GM19099 (cell line): ENCODE results near the gene CIITA.

Source experiments
- POLR2A ChIP-seq: IDR thresholded peaks from 3 replicates; pipeline ENCODE4 v1.6.1; 2011; ENCODE audit warnings: low read depth; ENCODE audit not compliant: insufficient read length; ENCODE audit errors: extremely low read depth

The CIITA gene, protein sequence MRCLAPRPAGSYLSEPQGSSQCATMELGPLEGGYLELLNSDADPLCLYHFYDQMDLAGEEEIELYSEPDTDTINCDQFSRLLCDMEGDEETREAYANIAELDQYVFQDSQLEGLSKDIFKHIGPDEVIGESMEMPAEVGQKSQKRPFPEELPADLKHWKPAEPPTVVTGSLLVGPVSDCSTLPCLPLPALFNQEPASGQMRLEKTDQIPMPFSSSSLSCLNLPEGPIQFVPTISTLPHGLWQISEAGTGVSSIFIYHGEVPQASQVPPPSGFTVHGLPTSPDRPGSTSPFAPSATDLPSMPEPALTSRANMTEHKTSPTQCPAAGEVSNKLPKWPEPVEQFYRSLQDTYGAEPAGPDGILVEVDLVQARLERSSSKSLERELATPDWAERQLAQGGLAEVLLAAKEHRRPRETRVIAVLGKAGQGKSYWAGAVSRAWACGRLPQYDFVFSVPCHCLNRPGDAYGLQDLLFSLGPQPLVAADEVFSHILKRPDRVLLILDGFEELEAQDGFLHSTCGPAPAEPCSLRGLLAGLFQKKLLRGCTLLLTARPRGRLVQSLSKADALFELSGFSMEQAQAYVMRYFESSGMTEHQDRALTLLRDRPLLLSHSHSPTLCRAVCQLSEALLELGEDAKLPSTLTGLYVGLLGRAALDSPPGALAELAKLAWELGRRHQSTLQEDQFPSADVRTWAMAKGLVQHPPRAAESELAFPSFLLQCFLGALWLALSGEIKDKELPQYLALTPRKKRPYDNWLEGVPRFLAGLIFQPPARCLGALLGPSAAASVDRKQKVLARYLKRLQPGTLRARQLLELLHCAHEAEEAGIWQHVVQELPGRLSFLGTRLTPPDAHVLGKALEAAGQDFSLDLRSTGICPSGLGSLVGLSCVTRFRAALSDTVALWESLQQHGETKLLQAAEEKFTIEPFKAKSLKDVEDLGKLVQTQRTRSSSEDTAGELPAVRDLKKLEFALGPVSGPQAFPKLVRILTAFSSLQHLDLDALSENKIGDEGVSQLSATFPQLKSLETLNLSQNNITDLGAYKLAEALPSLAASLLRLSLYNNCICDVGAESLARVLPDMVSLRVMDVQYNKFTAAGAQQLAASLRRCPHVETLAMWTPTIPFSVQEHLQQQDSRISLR

DNA sequence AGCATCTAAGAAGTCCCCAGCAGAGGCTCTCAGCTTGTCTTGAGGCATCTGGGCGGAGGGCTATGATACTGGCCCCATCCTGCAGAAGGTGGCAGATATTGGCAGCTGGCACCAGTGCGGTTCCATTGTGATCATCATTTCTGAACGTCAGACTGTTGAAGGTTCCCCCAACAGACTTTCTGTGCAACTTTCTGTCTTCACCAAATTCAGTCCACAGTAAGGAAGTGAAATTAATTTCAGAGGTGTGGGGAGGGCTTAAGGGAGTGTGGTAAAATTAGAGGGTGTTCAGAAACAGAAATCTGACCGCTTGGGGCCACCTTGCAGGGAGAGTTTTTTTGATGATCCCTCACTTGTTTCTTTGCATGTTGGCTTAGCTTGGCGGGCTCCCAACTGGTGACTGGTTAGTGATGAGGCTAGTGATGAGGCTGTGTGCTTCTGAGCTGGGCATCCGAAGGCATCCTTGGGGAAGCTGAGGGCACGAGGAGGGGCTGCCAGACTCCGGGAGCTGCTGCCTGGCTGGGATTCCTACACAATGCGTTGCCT lies at the start of gene CIITA:
CIITA (plus strand) TSS at position 404 of the 543 bp plus-strand sequence; CDS start at position 533, 129 bp downstream.
- TF ChIP-seq POLR2A: peak; percentile 82

DNA sequence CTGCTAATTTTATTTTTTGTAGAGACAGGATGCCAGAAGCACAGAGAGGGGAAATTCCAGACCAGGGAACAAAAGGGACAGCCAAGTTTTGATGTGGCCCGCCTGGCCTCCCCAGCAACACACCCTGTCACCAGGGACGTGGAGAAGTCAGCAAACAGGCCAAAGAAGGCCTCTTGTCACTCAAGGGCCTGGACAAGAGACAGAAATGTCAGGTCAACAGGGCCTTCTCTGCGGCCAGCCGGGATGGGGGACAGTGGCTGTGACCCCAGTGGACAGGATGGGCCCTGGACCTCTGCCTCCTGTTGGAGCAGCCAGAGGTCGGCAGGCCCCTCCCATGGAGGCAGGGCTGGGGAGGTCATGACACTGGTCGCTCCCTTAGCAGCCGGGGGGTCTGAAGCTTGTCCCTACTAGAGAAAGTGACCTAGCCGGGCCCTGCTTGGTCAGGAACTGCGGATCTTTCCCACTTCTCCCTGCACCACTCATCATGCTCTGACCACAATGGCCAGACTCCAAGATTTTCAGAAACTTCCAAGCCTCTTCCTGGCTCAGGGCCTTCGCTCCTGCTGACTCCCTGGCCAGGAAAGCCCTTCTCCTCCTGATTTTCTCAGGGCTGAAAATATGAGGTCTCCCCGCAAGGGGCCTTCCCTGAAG lies 49.2 kb upstream of the CIITA start:
- TF ChIP-seq POLR2A: no peak

DNA sequence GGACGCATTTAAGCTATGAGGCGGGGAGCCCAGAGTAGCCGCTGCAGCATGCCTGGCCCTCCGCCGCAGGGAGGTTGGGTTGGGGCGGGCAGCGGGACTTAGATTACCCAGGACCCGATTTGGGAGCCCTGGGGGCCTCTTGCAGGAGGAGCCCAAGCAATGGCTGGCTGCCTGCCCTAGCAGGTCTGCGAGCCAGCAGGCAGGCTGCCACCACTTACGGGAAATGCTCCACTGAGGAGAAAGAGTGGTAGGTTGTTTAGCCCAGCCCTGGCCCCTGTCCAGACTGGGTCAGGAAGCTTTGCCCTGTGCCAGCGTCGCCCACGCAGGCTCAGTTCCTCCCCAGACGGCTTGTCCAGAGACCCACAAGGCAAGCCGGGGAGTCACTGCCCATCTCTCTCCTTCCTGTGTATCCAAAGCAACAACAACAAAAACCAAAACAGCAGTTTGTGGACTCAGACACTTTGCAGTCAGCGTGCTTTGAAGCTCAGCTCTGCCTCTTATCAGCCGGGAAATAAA lies 48.1 kb upstream of the CIITA start:
- TF ChIP-seq POLR2A: no peak

DNA sequence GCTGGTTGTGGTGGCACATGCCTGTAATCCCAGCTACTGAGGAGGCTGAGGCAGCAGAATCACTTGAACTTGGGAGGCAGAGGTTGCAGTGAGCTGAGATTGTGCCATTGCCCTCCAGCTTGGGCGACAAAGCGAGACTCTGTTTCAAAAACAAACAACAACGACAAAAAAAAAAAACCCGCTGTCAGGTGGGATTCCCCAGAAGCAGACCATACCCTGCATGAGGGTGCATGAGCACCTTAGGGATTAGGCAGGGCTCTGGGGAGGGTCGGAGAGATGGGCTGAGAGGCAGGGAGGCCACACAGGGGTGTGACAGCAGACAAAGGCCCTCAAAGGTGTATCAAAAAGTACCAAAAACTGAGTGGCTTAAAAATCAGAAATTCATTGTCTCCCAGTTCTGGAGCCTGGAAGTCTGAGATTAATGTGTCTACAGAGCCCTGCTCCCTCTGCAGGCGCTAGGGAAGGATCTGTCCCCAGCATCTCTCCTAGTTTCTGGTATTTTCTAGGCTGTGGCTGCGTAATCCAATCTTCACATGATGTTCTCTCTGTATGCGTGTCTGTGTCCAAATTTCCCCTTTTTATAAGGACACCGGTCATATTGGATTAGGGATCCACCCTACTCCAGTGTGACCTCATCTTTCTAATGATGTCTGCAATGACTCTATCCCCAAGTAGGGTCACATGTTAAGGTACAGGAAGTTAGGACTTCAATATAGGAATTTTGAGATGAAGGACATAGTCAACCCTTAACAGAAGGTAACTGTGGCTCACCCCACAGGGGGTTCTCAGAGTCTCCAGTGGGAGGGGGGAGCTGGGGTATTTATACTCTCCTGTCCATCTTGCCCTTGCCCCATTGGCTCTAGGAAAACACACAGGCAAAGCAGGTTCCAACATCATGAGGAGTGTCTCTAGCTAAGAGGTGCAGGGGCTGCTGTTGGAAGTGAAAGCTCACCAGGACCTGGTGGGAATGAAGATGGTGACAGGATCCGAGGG lies 44.8 kb upstream of the CIITA start:
- no peak for TF ChIP-seq POLR2A

DNA sequence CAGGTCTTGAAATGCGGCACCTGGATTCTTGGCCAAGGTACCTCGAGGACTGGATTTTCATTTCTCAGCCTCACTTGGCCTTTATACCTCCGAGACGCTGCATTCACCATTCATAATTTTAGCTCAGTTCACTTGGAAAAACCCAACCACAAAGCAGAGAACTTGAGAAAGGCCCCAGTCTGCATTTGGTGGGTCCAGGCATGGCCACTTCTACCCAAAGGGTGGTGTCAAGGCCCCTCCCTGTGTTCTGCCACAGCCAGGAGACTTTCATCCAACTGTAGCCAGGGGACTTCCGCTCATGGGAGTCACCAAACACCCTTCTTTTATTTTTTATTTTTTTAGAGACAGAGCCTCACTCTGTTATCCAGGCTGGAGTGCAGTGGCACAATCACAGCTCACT lies 43.7 kb upstream of the CIITA start:
- peak; percentile 1 for TF ChIP-seq POLR2A

DNA sequence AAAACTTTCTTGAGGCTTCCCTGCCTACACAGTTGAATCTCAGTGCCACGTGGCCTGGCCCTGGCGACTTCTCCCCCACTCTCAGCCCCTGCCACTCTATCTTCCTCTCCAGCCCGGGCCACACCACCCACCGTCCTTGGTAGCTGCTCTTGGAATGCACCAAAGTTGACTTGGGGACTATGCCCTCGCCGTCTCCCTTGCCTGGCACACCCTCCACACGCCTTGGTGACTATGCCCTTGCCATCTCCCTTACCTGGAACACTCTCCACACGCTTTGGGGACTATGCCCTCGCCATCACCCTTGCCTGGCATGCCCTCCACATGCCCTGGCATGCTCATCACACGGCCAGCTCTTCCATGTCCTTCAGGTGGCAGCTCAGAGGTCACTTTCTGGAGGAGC lies 42.9 kb upstream of the CIITA start:
- TF ChIP-seq POLR2A: no peak

DNA sequence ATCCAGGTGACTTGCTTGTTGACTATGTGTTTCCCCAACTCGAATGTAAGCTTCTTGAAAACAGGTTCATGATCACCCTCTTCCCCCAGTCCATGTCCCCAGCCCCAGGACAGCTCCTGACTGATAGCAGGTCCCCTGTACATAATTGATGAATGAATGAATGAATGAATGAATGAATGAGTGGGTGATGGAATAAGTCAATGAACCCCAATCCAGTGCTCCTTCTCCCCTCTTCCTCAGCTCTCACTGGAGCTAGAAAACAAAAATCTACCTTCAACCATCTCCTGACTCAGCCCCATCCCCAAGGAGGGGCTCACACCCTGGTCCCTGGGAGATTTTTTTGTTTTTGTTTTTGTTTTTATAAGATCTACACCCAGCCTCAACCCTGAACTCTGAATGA lies 42.2 kb upstream of the CIITA start:
- no peak for TF ChIP-seq POLR2A

DNA sequence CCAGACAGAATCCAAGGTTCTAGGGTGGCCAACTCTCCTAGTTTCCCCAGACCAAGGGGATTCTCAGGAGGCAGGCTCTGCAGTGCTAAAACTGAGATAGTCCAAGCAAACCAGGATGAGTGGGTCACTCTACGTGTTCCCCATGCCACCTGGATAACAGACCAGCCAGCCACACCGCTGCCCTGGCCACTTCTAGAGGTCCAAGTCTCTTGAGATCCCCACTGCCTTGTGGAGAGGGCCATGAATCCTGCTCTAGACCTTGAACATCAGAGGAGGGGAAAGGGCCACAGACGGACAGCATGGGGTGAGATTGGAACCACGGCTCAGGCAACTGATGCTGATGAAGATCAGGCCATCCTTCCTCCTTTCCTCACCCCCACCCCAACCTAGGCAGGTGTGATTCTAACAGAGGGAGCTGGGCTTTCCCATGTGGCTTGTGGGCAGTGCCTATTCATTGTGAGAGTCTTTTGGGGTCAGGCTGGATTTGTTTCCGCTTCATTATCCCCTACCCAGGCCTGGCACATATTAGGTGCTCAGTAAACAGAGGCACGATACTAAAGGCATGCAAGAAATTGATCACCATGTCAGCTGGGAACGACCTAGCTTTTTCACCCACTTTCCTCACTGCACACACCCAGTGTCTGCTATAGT lies 41.6 kb upstream of the CIITA start:
- no peak for TF ChIP-seq POLR2A

DNA sequence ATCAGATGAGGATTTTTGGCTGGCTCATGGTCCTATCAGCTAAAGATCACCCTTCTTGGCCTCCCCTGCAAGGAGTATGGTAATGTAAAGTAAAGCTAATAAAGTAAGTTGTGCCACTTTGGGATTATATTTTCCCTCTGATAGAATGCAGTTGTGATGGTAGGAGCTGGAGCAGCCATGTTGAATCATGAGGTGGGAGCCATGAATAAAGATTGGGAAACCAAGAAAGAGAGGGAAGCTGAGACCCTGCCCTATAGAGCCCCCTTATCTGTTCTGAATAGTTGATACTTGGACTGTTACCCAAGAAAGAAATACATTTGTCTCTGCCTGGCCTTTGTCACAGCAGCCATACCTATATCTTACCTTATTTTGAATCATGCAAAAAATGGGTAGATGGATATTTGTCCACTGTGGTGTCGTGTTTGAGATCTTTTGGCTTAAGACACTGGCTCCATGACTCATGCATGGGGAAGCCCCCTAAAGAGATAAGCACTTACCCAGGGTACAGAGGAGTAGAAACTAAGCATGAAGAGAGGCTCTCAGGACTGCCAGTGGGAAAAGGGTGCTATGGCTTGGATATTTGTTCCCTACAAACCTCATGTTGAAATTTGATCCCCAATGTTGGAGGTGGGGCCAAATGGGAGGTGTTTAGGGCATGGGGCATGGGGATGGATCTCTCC lies 40.7 kb upstream of the CIITA start:
- no peak for TF ChIP-seq POLR2A

DNA sequence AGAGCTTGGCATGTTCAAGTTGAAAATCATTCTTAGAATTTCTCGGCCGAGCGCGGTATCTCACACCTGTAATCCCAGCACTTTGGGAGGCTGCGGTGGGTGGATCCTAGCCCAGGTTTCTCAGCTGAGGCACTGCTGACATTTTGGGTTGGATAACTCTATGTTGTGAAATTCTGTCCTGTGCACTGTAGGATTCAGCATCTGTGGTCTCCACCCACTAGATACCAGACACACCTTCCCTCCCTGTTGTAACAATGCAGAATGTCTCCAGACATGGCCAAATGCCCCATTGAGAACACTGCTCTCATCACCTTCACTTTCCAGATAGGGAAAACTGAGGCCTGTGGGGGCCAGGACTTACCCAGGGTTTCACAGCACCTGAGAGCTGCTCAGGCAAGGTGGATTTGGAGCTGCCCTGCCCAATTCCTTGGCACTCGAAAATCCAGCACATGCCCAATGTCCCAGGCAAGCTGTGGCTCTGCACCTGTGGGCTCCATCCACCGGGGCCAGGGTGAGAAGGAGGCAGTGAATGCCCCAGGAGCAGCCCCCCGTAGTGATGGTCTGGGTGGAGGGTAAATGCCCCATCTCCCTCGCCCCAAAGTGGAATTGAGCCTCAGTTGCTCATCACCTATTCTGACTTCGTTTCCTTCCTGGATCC lies 38.3 kb upstream of the CIITA start:
- no peak for TF ChIP-seq POLR2A

DNA sequence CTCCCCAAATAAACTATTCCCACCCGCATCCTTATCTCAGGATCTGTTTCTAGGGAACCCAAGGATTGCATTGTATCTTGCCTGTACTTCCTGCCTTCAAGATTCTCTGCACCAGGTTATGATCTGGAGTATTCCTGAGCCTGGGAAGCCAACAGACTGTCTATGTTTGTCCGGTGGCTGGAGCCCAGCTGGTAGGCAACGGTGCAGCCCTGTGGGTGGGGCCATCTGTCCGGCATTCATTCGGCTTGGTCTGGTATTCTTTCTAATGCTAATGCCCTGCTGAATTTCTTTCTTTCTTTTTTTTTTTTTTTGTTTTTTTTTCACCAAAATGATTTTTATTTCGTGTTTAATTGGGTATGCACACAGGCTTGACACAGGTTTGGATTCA lies 37.7 kb upstream of the CIITA start:
- no peak for TF ChIP-seq POLR2A

DNA sequence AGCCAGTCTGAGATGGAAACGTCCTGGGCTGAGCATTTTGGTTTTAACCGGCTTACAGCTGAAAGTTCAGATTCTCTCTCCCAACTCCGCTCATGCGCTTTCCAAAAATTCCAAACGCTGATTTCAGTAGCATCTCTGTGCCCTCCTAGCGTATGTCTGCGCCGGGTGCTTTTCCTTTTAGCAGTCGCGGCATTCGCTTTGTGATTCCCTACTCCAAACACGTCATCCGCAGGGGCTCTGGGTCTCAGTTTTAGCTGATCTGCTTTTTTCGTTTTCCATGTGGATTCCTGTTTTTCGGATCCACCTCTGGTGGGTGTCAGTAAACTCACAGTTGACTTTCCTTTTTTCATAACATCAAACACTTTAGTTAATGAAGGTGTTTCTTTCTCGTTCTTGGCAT lies 36.3 kb upstream of the CIITA start:
- TF ChIP-seq POLR2A: no peak
